Transverse colon (tissue), 4 donors: ENCODE results near the gene NCKAP5. TPM values are rescaled to one million over a fixed set of nuclear protein-coding genes. Genes with fewer than 3 reads are reported as not detected.

Experiments used
- DNase-seq: peaks from one replicate; pipeline ENCODE4 v3.0.0-alpha.2; 2019
- H3K27ac ChIP-seq, 4 donors: fragments of 200-600 bp; sonication (generic); 2 replicates each; pipeline ENCODE4 v1.5.1; 2016 to 2018; ENCODE audit warnings: inconsistent platforms in 4 of 4
- H3K27me3 ChIP-seq: fragments of 200-600 bp; sonication (generic); 2 replicates; pipeline ENCODE4 v1.5.1; 2017; ENCODE audit warnings: inconsistent platforms
- H3K36me3 ChIP-seq, 4 donors: fragments of 200-600 bp; sonication (generic); 2 replicates each; pipeline ENCODE4 v1.5.1; 2017 to 2019; ENCODE audit warnings: inconsistent platforms in 4 of 4
- H3K4me1 ChIP-seq, 4 donors: fragments of 200-600 bp; sonication (generic); 2 replicates each; pipeline ENCODE4 v1.5.1; 2017 to 2020; ENCODE audit warnings: inconsistent platforms in 4 of 4
- H3K4me3 ChIP-seq, 4 donors: fragments of 200-600 bp; sonication (generic); 1 replicate in 1 of 4; 2 replicates in 3 of 4; pipeline versions ENCODE4 v1.5.1 to v1.6.1; 2017 to 2019; ENCODE audit warnings: inconsistent platforms in 4 of 4
- H3K9me3 ChIP-seq, 2 donors: fragments of 200-600 bp; sonication (generic); 2 replicates each; pipeline ENCODE4 v1.5.1; 2017 to 2019; ENCODE audit warnings: inconsistent platforms in 2 of 2
- EP300 ChIP-seq: sonication (generic); formaldehyde crosslinking; IDR thresholded peaks from one replicate; pipeline ENCODE4 v1.6.1; 2017; ENCODE audit warnings: antibody characterized with exemption, low read depth
- POLR2A ChIP-seq: fragments of 450-650 bp; IDR thresholded peaks from one replicate; pipeline ENCODE4 v1.6.1; 2016; ENCODE audit warnings: antibody characterized with exemption, mild to moderate bottlenecking, moderate library complexity
- POLR2AphosphoS5 ChIP-seq, 3 donors: sonication (generic); formaldehyde crosslinking; IDR thresholded peaks; one replicate each; pipeline ENCODE4 v1.6.1; 2016; ENCODE audit warnings: antibody characterized with exemption in 3 of 3
- WGBS, 2 donors: methylation state at CpG; one replicate each; pipeline ENCODE4 v1.1.5; 2018; ENCODE audit warnings: low coverage in 1 of 2; 5-methylcytosine and 5-hydroxymethylcytosine counted together
- in situ Hi-C, 4 donors: fragments of 200-750 bp; cut with MboI; loops; one replicate each; pipeline versions ENCODE4 v1.15.0 to v1.15.1; 2017; ENCODE audit warnings: low sequenced_read_pairs in 3 of 4, low pct_ligation_motif_present in 1 of 4, low pct_unique_long_range_greater_than_20kb in 1 of 4
- intact Hi-C: fragments of 100-400 bp; cut with DNase I; formaldehyde crosslinking; loops from one replicate; pipeline ENCODE4 v1.15.1; 2023; ENCODE audit warnings: low total_unique reads
- total RNA-seq, 4 donors: library from RNA; depleted of rRNA; stranded (reverse); fragments of >200 nt; gene quantifications; one replicate each; pipeline ENCODE4 v1.1.0, GENCODE V29; 2016
- TF ChIP-seq, protein P1 (sequence below), 5 experiments: fragments of 200-600 bp in 3 of 5; fragments of 450-650 bp in 2 of 5; sonication (generic) in 3 of 5; IDR thresholded peaks; 1 replicate in 2 of 5; 2 replicates in 3 of 5; pipeline ENCODE4 v1.5.1; 2016 to 2017; ENCODE audit warnings: antibody characterized with exemption in 5 of 5, inconsistent platforms in 3 of 5, mild to moderate bottlenecking in 2 of 5, moderate library complexity in 1 of 5

The NCKAP5 gene
- total RNA-seq, 4 donors from 2014 or later, result 1.1 to 10.9 (median 5.0) TPM

DNA sequence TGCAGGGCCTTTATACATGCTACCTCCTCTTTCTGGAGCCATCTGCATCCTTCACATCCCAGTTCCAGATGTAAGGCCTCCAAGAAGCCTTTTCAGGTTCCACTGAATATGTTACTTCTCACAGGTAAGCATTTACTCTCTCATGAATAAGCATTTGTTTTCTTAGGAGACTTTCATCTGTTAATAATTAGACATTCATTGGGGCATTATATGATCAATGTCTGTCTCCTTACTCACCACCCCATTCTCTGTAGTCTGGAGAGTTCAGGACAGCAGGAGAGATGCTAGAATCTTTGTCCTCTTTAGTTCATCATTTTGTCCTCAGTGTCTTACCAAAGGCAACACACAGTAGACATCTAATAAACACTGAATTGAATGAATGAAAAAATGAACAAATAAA, 185.7 kb downstream of the NCKAP5 start:
- TF ChIP-seq POLR2AphosphoS5 (IDR thresholded peaks at IDR 0.05) (no peak), POLR2A (no peak), EP300 (no peak)
- TF ChIP-seq, protein P1, sequence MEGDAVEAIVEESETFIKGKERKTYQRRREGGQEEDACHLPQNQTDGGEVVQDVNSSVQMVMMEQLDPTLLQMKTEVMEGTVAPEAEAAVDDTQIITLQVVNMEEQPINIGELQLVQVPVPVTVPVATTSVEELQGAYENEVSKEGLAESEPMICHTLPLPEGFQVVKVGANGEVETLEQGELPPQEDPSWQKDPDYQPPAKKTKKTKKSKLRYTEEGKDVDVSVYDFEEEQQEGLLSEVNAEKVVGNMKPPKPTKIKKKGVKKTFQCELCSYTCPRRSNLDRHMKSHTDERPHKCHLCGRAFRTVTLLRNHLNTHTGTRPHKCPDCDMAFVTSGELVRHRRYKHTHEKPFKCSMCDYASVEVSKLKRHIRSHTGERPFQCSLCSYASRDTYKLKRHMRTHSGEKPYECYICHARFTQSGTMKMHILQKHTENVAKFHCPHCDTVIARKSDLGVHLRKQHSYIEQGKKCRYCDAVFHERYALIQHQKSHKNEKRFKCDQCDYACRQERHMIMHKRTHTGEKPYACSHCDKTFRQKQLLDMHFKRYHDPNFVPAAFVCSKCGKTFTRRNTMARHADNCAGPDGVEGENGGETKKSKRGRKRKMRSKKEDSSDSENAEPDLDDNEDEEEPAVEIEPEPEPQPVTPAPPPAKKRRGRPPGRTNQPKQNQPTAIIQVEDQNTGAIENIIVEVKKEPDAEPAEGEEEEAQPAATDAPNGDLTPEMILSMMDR (IDR thresholded peaks at IDR 0.05), result no peak
- Histone ChIP-seq H3K9me3 (no peaks in the 10 kb centered on the region), H3K27ac (no peak overlapping the region), H3K36me3 (no peaks in the 10 kb centered on the region), H3K27me3 (no peaks in the 10 kb centered on the region), H3K4me3 (no peak overlapping the region), H3K4me1 (no peaks in the 10 kb centered on the region)
- in situ Hi-C loops, result no loop called here
- intact Hi-C loops, result no loop called here
- no peak for DNase-seq

DNA sequence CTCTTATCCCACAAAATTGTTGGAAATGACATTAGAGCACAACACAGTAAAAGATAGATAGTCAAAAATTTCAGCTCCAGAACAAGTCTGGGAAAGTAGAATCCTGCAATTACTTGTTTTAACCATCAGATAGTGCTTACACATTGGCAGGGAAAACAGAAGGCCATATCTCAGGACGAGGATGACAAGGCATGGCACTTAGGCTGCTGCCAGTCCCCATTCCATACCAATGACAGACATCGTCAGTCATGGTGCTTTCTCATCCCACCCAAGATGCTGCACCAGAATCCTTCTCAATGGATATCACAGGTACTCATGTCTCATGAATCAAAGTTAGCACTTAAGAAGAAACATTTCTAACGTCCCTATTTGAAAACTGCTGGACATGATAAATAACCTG, 187.3 kb downstream of the NCKAP5 start:
- Histone ChIP-seq H3K9me3 (no peaks in the 10 kb centered on the region), H3K27me3 (no peaks in the 10 kb centered on the region), H3K4me3 (no peak overlapping the region), H3K4me1 (no peaks in the 10 kb centered on the region), H3K27ac (no peak overlapping the region), H3K36me3 (no peaks in the 10 kb centered on the region)
- 75 to 85% methylated on average over 3 of the region's 3 CpGs for WGBS, 2 donors
- intact Hi-C loops (no loop called here), in situ Hi-C loops (no loop called here)
- no peak for DNase-seq
- no peak for TF ChIP-seq POLR2A
- no peak for TF ChIP-seq POLR2AphosphoS5 (IDR thresholded peaks at IDR 0.05)
- TF ChIP-seq, protein P1 (IDR thresholded peaks at IDR 0.05), result no peak
- no peak for TF ChIP-seq EP300

DNA sequence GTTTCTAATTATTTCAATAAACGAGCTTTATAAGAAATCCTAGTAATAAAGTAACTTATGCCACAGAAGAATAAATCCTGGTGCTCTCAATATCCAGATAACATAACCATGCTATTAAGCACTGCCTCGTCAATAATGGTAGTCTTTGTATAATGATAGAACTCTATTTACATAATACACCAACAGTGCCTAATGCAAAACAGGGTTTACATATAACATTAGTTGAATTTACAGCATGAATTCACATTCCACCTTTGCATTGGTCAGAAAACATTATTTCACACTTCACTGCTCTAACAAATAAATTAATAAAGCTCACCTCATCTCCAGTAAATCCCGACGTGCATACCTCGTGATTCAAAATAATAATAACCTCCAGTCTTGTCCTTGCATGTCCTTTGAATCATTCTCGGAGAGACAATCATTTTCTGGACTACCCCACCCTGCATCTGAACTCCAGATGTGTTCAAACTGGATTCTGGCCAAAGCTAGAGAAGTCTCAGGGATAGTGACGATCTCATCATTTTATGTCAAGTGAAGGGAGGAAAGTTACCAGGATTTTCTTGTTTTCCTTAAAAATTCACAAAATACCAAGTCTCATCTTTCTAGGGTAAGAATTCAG, 189.2 kb downstream of the NCKAP5 start:
- intact Hi-C loops, result no loop called here
- H3K27me3 ChIP-seq, result no peaks in the 10 kb centered on the region
- TF ChIP-seq POLR2AphosphoS5 (IDR thresholded peaks at IDR 0.05), result no peak
- TF ChIP-seq POLR2A, result no peak
- TF ChIP-seq EP300, result no peak
- H3K36me3 ChIP-seq, result no peaks in the 10 kb centered on the region
- no peaks in the 10 kb centered on the region for H3K4me1 ChIP-seq
- DNase-seq, result no peak
- WGBS, 2 donors, result 76 to 77% methylated on average over 7 of the region's 7 CpGs
- no peaks in the 10 kb centered on the region for H3K9me3 ChIP-seq
- in situ Hi-C loops, result no loop called here
- no peak overlapping the region for H3K27ac ChIP-seq
- H3K4me3 ChIP-seq, result no peak overlapping the region

DNA sequence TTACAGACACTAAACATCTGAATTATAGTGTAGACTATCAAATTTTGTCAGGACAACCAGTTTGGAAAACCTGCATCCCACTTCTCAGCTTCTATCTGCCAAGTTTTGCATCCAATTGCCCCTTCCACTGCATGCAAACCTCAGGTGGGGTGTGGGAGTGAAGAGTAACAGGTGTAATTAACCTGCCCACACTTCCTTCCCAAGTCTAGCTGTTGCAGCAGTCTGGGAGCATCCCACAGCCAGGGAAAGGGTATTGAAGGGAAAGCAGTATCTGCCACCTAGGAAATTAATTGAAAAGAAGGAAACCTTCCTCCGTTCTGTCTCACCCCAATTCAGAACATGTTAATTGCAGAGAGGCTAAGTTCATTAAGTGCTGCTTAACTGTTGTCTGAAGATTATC, 189.9 kb downstream of the NCKAP5 start:
- Histone ChIP-seq H3K4me1 (no peaks in the 10 kb centered on the region), H3K27ac (no peak overlapping the region), H3K9me3 (no peaks in the 10 kb centered on the region), H3K27me3 (no peaks in the 10 kb centered on the region), H3K4me3 (no peak overlapping the region), H3K36me3 (no peaks in the 10 kb centered on the region)
- DNase-seq, result no peak
- intact Hi-C loops (no loop called here), in situ Hi-C loops (no loop called here)
- TF ChIP-seq, protein P1 (IDR thresholded peaks at IDR 0.05), result no peak
- TF ChIP-seq EP300 (no peak), POLR2A (no peak), POLR2AphosphoS5 (IDR thresholded peaks at IDR 0.05) (no peak)
- 86 to 100% methylated on average over 1 of the region's 1 CpG for WGBS, 2 donors

DNA sequence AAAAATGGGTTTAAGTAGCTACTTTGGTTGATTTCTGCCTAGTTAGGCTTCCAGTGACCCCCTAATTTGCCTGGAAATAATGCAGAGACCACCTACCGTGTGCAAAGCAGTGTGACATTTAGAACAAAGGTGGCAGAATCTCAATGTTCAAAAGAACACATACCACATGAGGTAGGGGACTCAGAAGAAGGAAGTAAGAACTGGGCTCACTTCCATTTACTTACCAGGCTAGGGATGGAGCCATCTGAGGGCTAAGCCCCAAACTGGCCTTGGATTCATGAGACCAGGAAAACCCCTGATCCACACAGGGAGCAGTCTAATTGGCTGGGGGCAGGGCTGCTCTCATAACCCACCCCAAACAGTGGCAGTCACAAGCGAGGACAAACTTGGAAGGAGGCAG, 190.7 kb downstream of the NCKAP5 start:
- intact Hi-C loops (no loop called here), in situ Hi-C loops (no loop called here)
- 64 to 71% methylated on average over 2 of the region's 2 CpGs for WGBS, 2 donors

More for the DNA sequence above, 190.7 kb downstream of the NCKAP5 start:
- Histone ChIP-seq H3K27ac (no peak overlapping the region), H3K9me3 (no peaks in the 10 kb centered on the region), H3K4me3 (no peak overlapping the region), H3K36me3 (no peaks in the 10 kb centered on the region), H3K4me1 (no peaks in the 10 kb centered on the region), H3K27me3 (no peaks in the 10 kb centered on the region)
- TF ChIP-seq, protein P1 (IDR thresholded peaks at IDR 0.05), result no peak
- TF ChIP-seq POLR2AphosphoS5 (IDR thresholded peaks at IDR 0.05), result no peak
- TF ChIP-seq EP300, result no peak
- TF ChIP-seq POLR2A, result no peak
- DNase-seq, result no peak
